Endothelial cell (in vitro differentiated cells): ENCODE results near the gene SLC4A2. TPM values are rescaled to one million over a fixed set of nuclear protein-coding genes. Genes with fewer than 3 reads are reported as not detected.
"Not testable (repeated sequence)": the region's sequence is repeated elsewhere in the genome, so short reads cannot be mapped to it uniquely, and the experiment has no call there.

Source experiments
- DNase-seq: peaks from one replicate; pipeline ENCODE4 v3.0.0; 2021; ENCODE audit warnings: low spot score
- H3K27ac Mint-ChIP-seq: one replicate; pipeline ENCODE4 v1.8.0; 2021; ENCODE audit warnings: mixed read lengths, inconsistent platforms; ENCODE audit not compliant: unreplicated experiment
- H3K27me3 Mint-ChIP-seq: one replicate; pipeline ENCODE4 v1.8.0; 2021; ENCODE audit warnings: mild to moderate bottlenecking, moderate library complexity, mixed read lengths, inconsistent platforms; ENCODE audit not compliant: unreplicated experiment
- H3K36me3 Mint-ChIP-seq: one replicate; pipeline ENCODE4 v1.8.0; 2021; ENCODE audit warnings: mild to moderate bottlenecking, low read depth, mixed read lengths, inconsistent platforms; ENCODE audit not compliant: unreplicated experiment
- H3K4me1 Mint-ChIP-seq: one replicate; pipeline ENCODE4 v1.8.0; 2021; ENCODE audit warnings: mild to moderate bottlenecking, mixed read lengths, inconsistent platforms; ENCODE audit not compliant: unreplicated experiment
- H3K4me3 Mint-ChIP-seq: one replicate; pipeline ENCODE4 v1.8.0; 2021; ENCODE audit warnings: mild to moderate bottlenecking, mixed read lengths, inconsistent platforms; ENCODE audit not compliant: unreplicated experiment
- H3K9me3 Mint-ChIP-seq: one replicate; pipeline ENCODE4 v1.8.0; 2021; ENCODE audit warnings: mixed read lengths, inconsistent platforms; ENCODE audit not compliant: unreplicated experiment
- CTCF ChIP-seq: fragments of 200-600 bp; sonication (generic); IDR thresholded peaks from one replicate; pipeline ENCODE4 v1.5.0; 2021; ENCODE audit warnings: antibody characterized with exemption; ENCODE audit not compliant: unreplicated experiment
- total RNA-seq: library from RNA; stranded (reverse); fragmentation: NEBNext Ultra II Directional; extraction: Animal tissue kit (Norgen Biotek cat#: 25700); gene quantifications from one replicate; pipeline ENCODE4 v1.2.1, GENCODE V29; 2021; ENCODE audit not compliant: unreplicated experiment

SLC4A2 gene
- total RNA-seq, 1 donor from 2014 or later: 115 TPM

DNA sequence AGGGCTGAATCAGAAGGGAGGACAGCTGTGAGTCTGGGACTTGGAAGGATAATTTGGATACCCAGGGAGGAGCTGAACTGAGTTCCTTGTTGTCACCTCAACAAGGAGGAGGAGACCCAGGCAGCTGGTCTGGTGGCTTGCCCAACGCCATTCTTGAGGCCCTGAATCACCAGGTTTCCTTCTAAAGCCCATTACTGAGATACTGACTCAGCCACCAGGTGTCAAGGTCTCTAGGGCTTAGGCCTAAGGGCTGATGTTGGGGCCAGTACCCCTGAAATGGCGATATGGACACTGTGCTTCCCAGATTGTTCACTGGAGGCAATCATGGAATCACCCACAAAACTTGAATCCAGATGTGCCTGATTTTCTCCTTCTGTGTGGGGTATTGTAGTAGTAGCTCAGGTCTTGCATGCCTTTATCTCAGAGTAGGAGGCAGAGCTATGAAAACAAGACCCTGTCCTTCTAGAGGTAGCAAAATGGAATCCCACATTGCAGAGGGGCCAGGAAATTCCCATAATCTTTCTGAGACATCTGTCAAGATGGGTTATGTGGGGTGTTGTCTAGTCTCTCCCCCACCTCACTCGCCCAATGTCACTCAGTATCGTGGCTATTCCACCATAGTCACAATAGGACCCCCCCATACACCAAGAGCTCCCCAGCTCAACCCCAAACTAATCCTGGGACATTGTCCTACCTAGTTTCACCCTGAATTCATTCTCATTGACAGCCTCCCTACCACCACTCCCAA lies 33.3 kb upstream of the SLC4A2 start:
- H3K27me3 Mint-ChIP-seq: peaks cover 14% of the 10 kb centered on the region
- no peak for DNase-seq
- H3K4me3 Mint-ChIP-seq: no peak overlapping the region
- no peaks in the 10 kb centered on the region for H3K36me3 Mint-ChIP-seq
- TF ChIP-seq CTCF: no peak
- no peak overlapping the region for H3K27ac Mint-ChIP-seq
- H3K9me3 Mint-ChIP-seq: no peaks in the 10 kb centered on the region
- peaks cover 6% of the 10 kb centered on the region for H3K4me1 Mint-ChIP-seq

GRCh38 chr7:151026771-151027727 lies 32.3 kb upstream of the SLC4A2 start:
- not testable (repeated sequence) for H3K4me1 Mint-ChIP-seq, H3K36me3 Mint-ChIP-seq, H3K9me3 Mint-ChIP-seq, DNase-seq
- peaks cover 19% of the 10 kb centered on the region for H3K27me3 Mint-ChIP-seq
- H3K27ac Mint-ChIP-seq: peak overlapping the region; percentile 96
- H3K4me3 Mint-ChIP-seq: peak overlapping the region; percentile 4

DNA sequence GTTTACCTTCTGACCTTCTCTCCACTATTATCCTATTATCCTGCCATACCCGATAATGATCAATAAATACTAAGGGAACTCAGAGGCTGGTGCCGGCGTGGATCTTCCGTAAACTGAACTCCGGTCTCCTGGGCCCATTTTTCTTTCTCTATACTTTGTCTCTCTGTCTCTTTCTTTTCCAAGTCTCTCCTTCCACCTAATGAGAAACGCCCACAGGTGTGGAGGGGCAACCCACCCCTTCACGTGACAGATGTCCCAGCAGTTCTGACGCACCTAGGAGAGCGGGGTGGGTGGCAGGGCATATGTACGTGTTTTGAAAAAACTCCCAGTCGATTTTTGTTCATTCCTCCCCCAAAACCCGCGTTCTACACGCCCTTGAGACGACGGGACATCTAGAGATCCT lies 31.7 kb upstream of the SLC4A2 start:
- not testable (repeated sequence) for H3K9me3 Mint-ChIP-seq, H3K4me1 Mint-ChIP-seq, DNase-seq, H3K36me3 Mint-ChIP-seq
- Mint-ChIP-seq H3K27me3 (peaks cover 19% of the 10 kb centered on the region), H3K4me3 (peak overlapping the region; percentile 91), H3K27ac (peak overlapping the region; percentile 96)

DNA sequence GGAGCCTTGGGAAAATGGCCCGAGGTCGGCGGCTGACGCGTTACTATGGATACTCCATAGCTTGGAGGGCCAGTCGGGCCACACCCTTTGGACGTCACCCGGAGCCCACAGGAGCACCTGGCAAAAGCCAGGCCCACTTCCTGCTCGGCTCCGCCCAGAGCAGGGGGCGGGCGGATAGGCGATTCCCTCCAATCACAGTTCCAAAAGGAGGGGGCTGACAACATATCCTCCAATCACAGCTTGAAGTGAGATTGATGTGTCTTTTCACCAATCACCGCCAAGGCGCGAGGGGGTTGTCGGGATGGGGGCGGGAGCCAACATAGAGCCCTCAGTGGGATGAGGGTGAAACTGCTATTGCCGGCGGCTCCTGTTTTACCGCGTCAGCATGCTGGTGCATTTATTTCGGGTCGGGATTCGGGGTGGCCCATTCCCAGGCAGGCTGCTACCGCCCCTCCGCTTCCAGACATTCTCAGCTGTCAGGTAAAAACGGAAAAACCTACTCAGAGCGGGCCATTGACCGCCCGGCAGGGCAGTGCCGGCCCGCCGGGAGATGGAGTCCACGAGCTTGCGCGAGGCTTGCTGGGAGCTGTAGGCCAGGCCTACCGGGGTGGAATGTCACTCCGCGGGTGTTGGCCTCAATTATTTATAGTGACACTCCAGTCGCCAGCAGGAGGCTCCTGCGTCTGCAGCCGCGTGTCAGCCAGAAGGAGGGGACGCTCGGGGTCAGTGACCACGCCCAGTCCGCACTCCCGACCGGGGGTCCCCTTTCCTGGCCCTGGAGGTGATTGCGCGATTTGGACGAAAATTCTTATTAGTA lies 31.1 kb upstream of the SLC4A2 start, which contains the start of gene ABCB8:
Gene ABCB8, plus strand, starts transcription at position 320 of the 817 bp plus-strand sequence. Its CDS starts 66 bp downstream, at position 386.
- peak; percentile 52 for TF ChIP-seq CTCF
- H3K4me1 Mint-ChIP-seq: peaks cover 6% of the 10 kb centered on the region
- DNase-seq: peak; percentile 98
- no peaks in the 10 kb centered on the region for H3K9me3 Mint-ChIP-seq
- peak within 1 kb of the TSS; percentile 91 for H3K4me3 Mint-ChIP-seq
- H3K36me3 Mint-ChIP-seq: no peaks in the 10 kb centered on the region
- peaks cover 19% of the 10 kb centered on the region for H3K27me3 Mint-ChIP-seq
- peak within 1 kb of the TSS; percentile 96 for H3K27ac Mint-ChIP-seq

- Mint-ChIP-seq H3K27me3 (peaks cover 19% of the 10 kb centered on the region), H3K9me3 (no peaks in the 10 kb centered on the region), H3K4me1 (peaks cover 6% of the 10 kb centered on the region), H3K36me3 (no peaks in the 10 kb centered on the region), H3K27ac (peak overlapping the region; percentile 96), H3K4me3 (peak overlapping the region; percentile 91)
- DNase-seq: no peak
- TF ChIP-seq CTCF: no peak
Observed at GRCh38 chr7:151028948-151029501, 30.4 kb upstream of the SLC4A2 start.
